Glutamatergic neuron (in vitro differentiated cells): ENCODE measurements around the gene PTER. TPM values are rescaled to one million over a fixed set of nuclear protein-coding genes. Genes with fewer than 3 reads are reported as not detected.

Source experiments
- total RNA-seq: library from RNA; stranded (reverse); fragmentation: NEBNext Ultra II Directional; extraction: Animal tissue kit (Norgen Biotek cat#: 25700); gene quantifications from one replicate; pipeline ENCODE4 v1.2.1, GENCODE V29; 2021; ENCODE audit not compliant: unreplicated experiment

Gene PTER
- total RNA-seq, 1 donor from 2014 or later: 1.3 TPM

Other genes starting within 250 kb of the PTER start
- gene C1QL3, start 84.9 kb downstream of the PTER start, total RNA-seq: not detected